ENCODE measurements around the gene DALRD3. TPM values are rescaled to one million over a fixed set of nuclear protein-coding genes. Genes with fewer than 3 reads are reported as not detected.

DALRD3 gene
- total RNA-seq, 1 experiment from 2014 or later: 62.8 TPM

GRCh38 chr3:48985831-48986376 lies 32.5 kb downstream of the DALRD3 start:
- in situ Hi-C loops (cut with HindIII; ENCODE audit: low sequenced_read_pairs): no loop called here
- DNase-seq (ENCODE audit: low spot score): no peak

- DNase-seq (ENCODE audit: low spot score): no peak
- in situ Hi-C loops (cut with HindIII; ENCODE audit: low sequenced_read_pairs): no loop called here
These were observed 33.7 kb downstream of the DALRD3 start for GRCh38 chr3:48984663-48985062.

- DNase-seq (ENCODE audit: low spot score): no peak
- in situ Hi-C loops (cut with HindIII; ENCODE audit: low sequenced_read_pairs): no loop called here
These were observed 35.3 kb downstream of the DALRD3 start for GRCh38 chr3:48983096-48983495.

- DNase-seq (ENCODE audit: low spot score): no peak
- in situ Hi-C loops (cut with HindIII; ENCODE audit: low sequenced_read_pairs): no loop called here
These were observed 35.7 kb downstream of the DALRD3 start for GRCh38 chr3:48982686-48983085.

GRCh38 chr3:48982016-48982415 lies 36.4 kb downstream of the DALRD3 start:
- in situ Hi-C loops (cut with HindIII; ENCODE audit: low sequenced_read_pairs): no loop called here
- no peak for DNase-seq (ENCODE audit: low spot score)

GRCh38 chr3:48980295-48980694 lies 38.1 kb downstream of the DALRD3 start:
- in situ Hi-C loops (cut with HindIII; ENCODE audit: low sequenced_read_pairs): no loop called here
- DNase-seq (ENCODE audit: low spot score): no peak

GRCh38 chr3:48979451-48979850 lies 38.9 kb downstream of the DALRD3 start:
- no peak for DNase-seq (ENCODE audit: low spot score)
- in situ Hi-C loops (cut with HindIII; ENCODE audit: low sequenced_read_pairs): no loop called here

GRCh38 chr3:48974076-48974864 lies 44.1 kb downstream of the DALRD3 start:
- DNase-seq (ENCODE audit: low spot score): no peak
- in situ Hi-C loops (cut with HindIII; ENCODE audit: low sequenced_read_pairs): no loop called here

- in situ Hi-C loops (cut with HindIII; ENCODE audit: low sequenced_read_pairs): no loop called here
- DNase-seq (ENCODE audit: low spot score): no peak
These were observed 47.8 kb downstream of the DALRD3 start for GRCh38 chr3:48970586-48970985.

GRCh38 chr3:48966876-48967361 lies 51.5 kb downstream of the DALRD3 start:
- no peak for DNase-seq (ENCODE audit: low spot score)
- in situ Hi-C loops (cut with HindIII; ENCODE audit: low sequenced_read_pairs): no loop called here

- DNase-seq (ENCODE audit: low spot score): no peak
- in situ Hi-C loops (cut with HindIII; ENCODE audit: low sequenced_read_pairs): no loop called here
These were observed 52.0 kb downstream of the DALRD3 start for GRCh38 chr3:48966367-48966766.

Other genes with a start within 250 kb of the DALRD3 start
- gene PRKAR2A, start 170.7 kb downstream of the DALRD3 start, total RNA-seq (2014; rRNA removed; shearing (Covaris generic)): 10.8 and 16.7 TPM in 2 replicates
- gene SLC25A20, start 119.7 kb downstream of the DALRD3 start, total RNA-seq (2014; rRNA removed; shearing (Covaris generic)): 16.0 and 30.1 TPM in 2 replicates
- 165 and 178 TPM in 2 replicates for gene ARIH2, start 99.7 kb downstream of the DALRD3 start, total RNA-seq (2014; rRNA removed; shearing (Covaris generic))
- 0.03 TPM in 1 of 2 replicates, not detected in the other for gene P4HTM, start 28.3 kb downstream of the DALRD3 start, total RNA-seq (2014; rRNA removed; shearing (Covaris generic))
- gene WDR6, start 11.2 kb downstream of the DALRD3 start, total RNA-seq (2014; rRNA removed; shearing (Covaris generic)): 154 and 164 TPM in 2 replicates
- gene NDUFAF3, start 3.5 kb upstream of the DALRD3 start, total RNA-seq (2014; rRNA removed; shearing (Covaris generic)): 90.8 and 109 TPM in 2 replicates
- gene IMPDH2, start 10.8 kb upstream of the DALRD3 start, total RNA-seq (2014; rRNA removed; shearing (Covaris generic)): 248 and 315 TPM in 2 replicates
- 138 and 168 TPM in 2 replicates for gene QRICH1, start 75.5 kb upstream of the DALRD3 start, total RNA-seq (2014; rRNA removed; shearing (Covaris generic))
- gene QARS1, start 86.2 kb upstream of the DALRD3 start, total RNA-seq (2014; rRNA removed; shearing (Covaris generic)): 274 and 325 TPM in 2 replicates
- 46.1 and 46.5 TPM in 2 replicates for gene USP19, start 102.2 kb upstream of the DALRD3 start, total RNA-seq (2014; rRNA removed; shearing (Covaris generic))
- 175 and 318 TPM in 2 replicates for gene LAMB2, start 114.5 kb upstream of the DALRD3 start, total RNA-seq (2014; rRNA removed; shearing (Covaris generic))
- 60.1 and 69.5 TPM in 2 replicates for gene CCDC71, start 147.8 kb upstream of the DALRD3 start, total RNA-seq (2014; rRNA removed; shearing (Covaris generic))
- 20.0 and 30.9 TPM in 2 replicates for gene KLHDC8B, start 153.0 kb upstream of the DALRD3 start, total RNA-seq (2014; rRNA removed; shearing (Covaris generic))